RWPE1 (cell line): Measurements from ENCODE around the gene FAM20C.
"Not testable (repeated sequence)": the region's sequence is repeated elsewhere in the genome, so short reads cannot be mapped to it uniquely, and the experiment has no call there.

Source experiments
- CTCF ChIA-PET: fragments of 350-600 bp; sonication (Branson Sonifier 250); formaldehyde crosslinking; extraction: SDS; loops from one replicate; lab custom pipeline; 2021; lab: Yijun Ruan, JAX
- POLR2A ChIA-PET: fragments of 400-600 bp; formaldehyde crosslinking; extraction: SDS; loops from one replicate; lab custom pipeline; 2020; ENCODE audit warnings: antibody characterized with exemption; ENCODE audit not compliant: low non-redundant PET; lab: Yijun Ruan, JAX
- DNase-seq: peaks from one replicate; pipeline ENCODE4 v3.0.0; 2012; ENCODE audit warnings: low spot score
- H3K27ac ChIP-seq: fragments of 450-650 bp; 2 replicates; pipeline ENCODE4 v1.5.1; 2017
- TF ChIP-seq, protein P1 (sequence below): fragments of 450-650 bp; conservative IDR thresholded peaks from 2 replicates; pipeline ENCODE4 v1.5.1; 2017; ENCODE audit warnings: low read depth, mild to moderate bottlenecking

Gene FAM20C

GRCh38 chr7:241513-241912 is 49.1 kb downstream of the FAM20C start:
- no peak for DNase-seq
- ChIA-PET CTCF (no interaction called here), POLR2A (interaction anchor here (0.6 kb wide), 1 partner anchor 10 kb away, joined by 5 read pairs; no protein-coding TSS in a partner anchor)
- TF ChIP-seq, protein P1, sequence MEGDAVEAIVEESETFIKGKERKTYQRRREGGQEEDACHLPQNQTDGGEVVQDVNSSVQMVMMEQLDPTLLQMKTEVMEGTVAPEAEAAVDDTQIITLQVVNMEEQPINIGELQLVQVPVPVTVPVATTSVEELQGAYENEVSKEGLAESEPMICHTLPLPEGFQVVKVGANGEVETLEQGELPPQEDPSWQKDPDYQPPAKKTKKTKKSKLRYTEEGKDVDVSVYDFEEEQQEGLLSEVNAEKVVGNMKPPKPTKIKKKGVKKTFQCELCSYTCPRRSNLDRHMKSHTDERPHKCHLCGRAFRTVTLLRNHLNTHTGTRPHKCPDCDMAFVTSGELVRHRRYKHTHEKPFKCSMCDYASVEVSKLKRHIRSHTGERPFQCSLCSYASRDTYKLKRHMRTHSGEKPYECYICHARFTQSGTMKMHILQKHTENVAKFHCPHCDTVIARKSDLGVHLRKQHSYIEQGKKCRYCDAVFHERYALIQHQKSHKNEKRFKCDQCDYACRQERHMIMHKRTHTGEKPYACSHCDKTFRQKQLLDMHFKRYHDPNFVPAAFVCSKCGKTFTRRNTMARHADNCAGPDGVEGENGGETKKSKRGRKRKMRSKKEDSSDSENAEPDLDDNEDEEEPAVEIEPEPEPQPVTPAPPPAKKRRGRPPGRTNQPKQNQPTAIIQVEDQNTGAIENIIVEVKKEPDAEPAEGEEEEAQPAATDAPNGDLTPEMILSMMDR: no peak
- no peak overlapping the region for H3K27ac ChIP-seq

GRCh38 chr7:242826-243579 is 50.6 kb downstream of the FAM20C start:
- H3K27ac ChIP-seq, POLR2A ChIA-PET, CTCF ChIA-PET, DNase-seq: not testable (repeated sequence)

DNA sequence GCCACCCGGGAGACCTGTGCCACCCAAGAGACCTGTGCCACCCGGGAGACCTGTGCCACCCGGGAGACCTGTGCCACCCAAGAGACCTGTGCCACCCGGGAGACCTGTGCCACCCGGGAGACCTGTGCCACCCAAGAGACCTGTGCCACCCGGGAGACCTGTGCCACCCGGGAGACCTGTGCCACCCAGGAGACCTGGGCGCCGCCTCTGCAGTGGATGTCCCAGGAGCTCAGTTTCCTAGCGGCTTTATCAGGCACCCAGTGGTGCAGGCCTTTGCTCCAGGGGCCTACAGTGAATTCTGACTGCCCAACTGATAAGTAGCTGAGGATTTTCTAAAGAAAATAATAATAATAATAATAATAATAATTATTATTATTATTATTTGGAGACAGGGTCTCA is 51.2 kb downstream of the FAM20C start:
- POLR2A ChIA-PET, H3K27ac ChIP-seq, DNase-seq, CTCF ChIA-PET: not testable (repeated sequence)

DNA sequence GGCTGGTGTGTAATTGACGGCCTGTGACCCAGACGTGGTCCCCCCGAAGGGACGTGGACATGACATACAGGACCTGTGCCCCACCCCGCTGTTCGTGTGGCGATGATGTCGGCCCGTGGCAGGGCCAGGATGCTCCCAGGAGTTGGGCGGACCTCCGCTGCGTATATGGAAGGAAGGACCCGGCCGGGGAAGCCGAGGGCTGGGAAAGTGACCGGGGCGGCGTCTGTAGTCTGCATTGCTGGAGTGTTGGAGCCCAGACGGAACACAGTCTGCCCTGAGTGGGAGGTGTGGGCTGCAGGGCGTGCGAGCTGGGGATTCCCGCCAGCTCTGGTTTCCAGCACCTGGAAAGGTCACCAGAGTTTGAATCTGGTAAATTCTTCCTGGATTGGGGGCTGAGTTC is 52.6 kb downstream of the FAM20C start:
- ChIA-PET CTCF (interaction anchor here (0.6 kb wide), 1 partner anchor 1827 kb away, joined by 4 read pairs; no protein-coding TSS in a partner anchor), POLR2A (no interaction called here)
- peak overlapping the region; percentile 1; the same call in 1 of the 2 replicates for H3K27ac ChIP-seq
- DNase-seq: no peak
- TF ChIP-seq, protein P1: no peak

- TF ChIP-seq, protein P1: no peak
- DNase-seq: no peak
- POLR2A ChIA-PET: no interaction called here
- H3K27ac ChIP-seq: peak overlapping the region; percentile 1; the same call in 1 of the 2 replicates
- CTCF ChIA-PET: no interaction called here
These were observed 53.4 kb downstream of the FAM20C start for GRCh38 chr7:245574-246295.

DNA sequence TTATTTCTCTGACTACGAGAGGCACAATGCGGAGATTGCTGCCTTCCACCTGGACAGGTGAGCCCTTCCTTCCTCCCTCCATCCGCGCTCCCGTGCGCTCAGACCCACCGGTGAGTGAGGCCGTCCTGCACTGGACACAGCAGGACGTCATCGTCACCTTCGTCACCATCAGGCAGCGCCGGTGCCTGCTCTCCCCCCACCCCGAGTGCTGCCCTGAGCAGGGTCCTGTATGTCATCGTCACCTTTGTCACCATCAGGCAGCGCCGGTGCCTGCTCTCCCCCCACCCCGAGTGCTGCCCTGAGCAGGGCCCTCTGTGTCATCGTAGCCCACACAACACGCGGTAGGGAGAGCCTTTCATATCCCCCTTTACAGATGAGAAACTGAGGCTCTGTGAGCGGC is 54.1 kb downstream of the FAM20C start:
- POLR2A ChIA-PET: no interaction called here
- H3K27ac ChIP-seq: no peak overlapping the region
- no peak for DNase-seq
- TF ChIP-seq, protein P1: no peak
- CTCF ChIA-PET: no interaction called here

DNA sequence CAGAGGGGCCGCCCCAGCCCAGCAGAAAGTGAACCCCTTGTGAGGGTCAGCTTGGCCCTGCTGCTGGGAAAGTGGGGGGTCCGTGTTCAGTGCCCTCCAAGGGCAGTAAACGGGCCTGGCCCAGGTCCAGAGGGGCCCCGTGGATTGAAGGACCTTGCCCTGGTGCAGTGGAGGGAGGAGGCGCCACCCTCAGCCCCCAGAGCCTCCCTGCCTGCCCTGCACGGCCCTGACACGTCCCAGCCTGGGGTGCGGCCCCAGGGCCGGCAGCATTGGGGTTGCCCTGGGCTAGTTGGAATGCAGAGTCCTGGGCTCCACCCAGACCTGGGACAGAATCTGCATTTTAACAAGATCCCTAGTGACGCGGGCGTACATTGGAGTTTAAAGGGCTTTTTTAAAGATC is 54.8 kb downstream of the FAM20C start:
- CTCF ChIA-PET: no interaction called here
- TF ChIP-seq, protein P1: no peak
- no peak for DNase-seq
- H3K27ac ChIP-seq: no peak overlapping the region
- POLR2A ChIA-PET: no interaction called here
